Effector memory CD4-positive, alpha-beta T cell (primary cell): Measurements from ENCODE around the gene CSE1L.
A peak's percentile ranks its signal among the peaks of the same experiment; 100 is the strongest.
"Not testable (repeated sequence)": the region's sequence is repeated elsewhere in the genome, so short reads cannot be mapped to it uniquely, and the experiment has no call there.

Experiments used
- DNase-seq, 3 donors: peaks; one replicate each; pipeline ENCODE4 v3.0.0-alpha.2; 2020
- H3K27ac ChIP-seq: 2 replicates; pipeline ENCODE4 v1.7.0; 2013; ENCODE audit warnings: mild to moderate bottlenecking, low read length, moderate library complexity; ENCODE audit not compliant: insufficient read depth, poor library complexity, severe bottlenecking
- H3K27me3 ChIP-seq: replicated peaks from 2 replicates; pipeline ENCODE4 v1.7.0; 2013; ENCODE audit warnings: mild to moderate bottlenecking, low read length; ENCODE audit not compliant: insufficient read depth, control insufficient read depth, poor library complexity, severe bottlenecking
- H3K36me3 ChIP-seq: 2 replicates; pipeline ENCODE4 v1.7.0; 2013; ENCODE audit warnings: mild to moderate bottlenecking, low read length, moderate library complexity; ENCODE audit not compliant: control insufficient read depth, insufficient read depth
- H3K4me1 ChIP-seq: 2 replicates; pipeline ENCODE4 v1.7.0; 2013; ENCODE audit warnings: low read length, mild to moderate bottlenecking; ENCODE audit not compliant: control insufficient read depth, insufficient read depth, poor library complexity, severe bottlenecking
- H3K4me3 ChIP-seq: 2 replicates; pipeline ENCODE4 v1.7.0; 2013; ENCODE audit warnings: low read length, low read depth, mild to moderate bottlenecking; ENCODE audit not compliant: insufficient read depth, poor library complexity, severe bottlenecking
- H3K9me3 ChIP-seq: 2 replicates; pipeline ENCODE4 v1.7.0; 2013; ENCODE audit warnings: mild to moderate bottlenecking, low read length, moderate library complexity; ENCODE audit not compliant: control insufficient read depth

CSE1L gene

GRCh38 chr20:49103019-49103418 lies 56.9 kb downstream of the CSE1L start:
- no peak for DNase-seq
- H3K4me1 ChIP-seq = no peaks in the 10 kb centered on the region
- H3K4me3 ChIP-seq = no peak overlapping the region
- peaks cover 15% of the 10 kb centered on the region for H3K36me3 ChIP-seq
- H3K27ac ChIP-seq = no peak overlapping the region
- H3K27me3 ChIP-seq = no peaks in the 10 kb centered on the region
- no peaks in the 10 kb centered on the region for H3K9me3 ChIP-seq

GRCh38 chr20:49103647-49104364 lies 57.7 kb downstream of the CSE1L start:
- peaks cover 15% of the 10 kb centered on the region for H3K36me3 ChIP-seq
- H3K27me3 ChIP-seq = no peaks in the 10 kb centered on the region
- H3K27ac ChIP-seq = no peak overlapping the region
- DNase-seq = no peak
- no peaks in the 10 kb centered on the region for H3K9me3 ChIP-seq
- H3K4me1 ChIP-seq = no peaks in the 10 kb centered on the region
- no peak overlapping the region for H3K4me3 ChIP-seq

DNA sequence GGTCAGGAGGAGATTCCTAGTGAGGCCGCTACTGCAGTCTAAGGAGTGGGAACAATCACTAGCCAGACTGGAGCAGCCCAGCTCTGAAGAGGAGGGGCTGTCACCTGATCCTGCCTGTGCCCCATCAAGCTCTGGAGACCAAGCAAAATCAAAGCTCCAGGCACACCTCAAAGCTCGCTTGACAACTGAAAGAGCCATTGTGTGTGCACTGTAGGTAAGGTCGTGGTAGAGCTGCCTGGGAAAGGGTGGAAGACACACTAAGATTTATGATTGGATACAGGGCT lies 58.2 kb downstream of the CSE1L start:
- Histone ChIP-seq H3K27me3 (no peaks in the 10 kb centered on the region), H3K4me1 (no peaks in the 10 kb centered on the region), H3K27ac (no peak overlapping the region), H3K9me3 (no peaks in the 10 kb centered on the region), H3K36me3 (peaks cover 15% of the 10 kb centered on the region), H3K4me3 (no peak overlapping the region)
- DNase-seq = no peak

GRCh38 chr20:49104979-49105547 lies 59.0 kb downstream of the CSE1L start:
- not testable (repeated sequence) for H3K9me3 ChIP-seq, DNase-seq, H3K4me3 ChIP-seq, H3K27me3 ChIP-seq, H3K27ac ChIP-seq, H3K4me1 ChIP-seq
- peaks cover 15% of the 10 kb centered on the region for H3K36me3 ChIP-seq

DNA sequence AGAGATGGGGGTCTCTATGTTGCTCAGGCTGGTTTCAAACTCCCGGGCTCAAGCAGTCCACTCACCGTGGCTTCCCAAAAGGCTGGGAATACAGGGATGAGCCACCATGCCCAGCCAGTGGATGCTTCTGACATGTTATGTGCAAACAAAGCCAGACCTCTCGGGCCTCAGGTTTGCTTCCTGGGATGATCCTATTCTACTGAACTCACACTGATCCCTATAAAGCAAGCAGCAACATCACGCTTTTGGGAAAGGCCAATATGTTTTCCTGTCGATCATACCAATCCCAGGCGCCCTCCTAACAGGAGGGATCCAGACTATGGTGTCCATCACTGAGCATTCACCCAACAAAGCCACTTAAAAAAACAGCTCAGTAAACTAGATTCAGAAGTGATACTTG lies 60.2 kb downstream of the CSE1L start:
- Histone ChIP-seq H3K4me3 (no peak overlapping the region), H3K9me3 (no peaks in the 10 kb centered on the region), H3K27me3 (no peaks in the 10 kb centered on the region), H3K4me1 (no peaks in the 10 kb centered on the region), H3K36me3 (peaks cover 12% of the 10 kb centered on the region), H3K27ac (no peak overlapping the region)
- no peak for DNase-seq

DNA sequence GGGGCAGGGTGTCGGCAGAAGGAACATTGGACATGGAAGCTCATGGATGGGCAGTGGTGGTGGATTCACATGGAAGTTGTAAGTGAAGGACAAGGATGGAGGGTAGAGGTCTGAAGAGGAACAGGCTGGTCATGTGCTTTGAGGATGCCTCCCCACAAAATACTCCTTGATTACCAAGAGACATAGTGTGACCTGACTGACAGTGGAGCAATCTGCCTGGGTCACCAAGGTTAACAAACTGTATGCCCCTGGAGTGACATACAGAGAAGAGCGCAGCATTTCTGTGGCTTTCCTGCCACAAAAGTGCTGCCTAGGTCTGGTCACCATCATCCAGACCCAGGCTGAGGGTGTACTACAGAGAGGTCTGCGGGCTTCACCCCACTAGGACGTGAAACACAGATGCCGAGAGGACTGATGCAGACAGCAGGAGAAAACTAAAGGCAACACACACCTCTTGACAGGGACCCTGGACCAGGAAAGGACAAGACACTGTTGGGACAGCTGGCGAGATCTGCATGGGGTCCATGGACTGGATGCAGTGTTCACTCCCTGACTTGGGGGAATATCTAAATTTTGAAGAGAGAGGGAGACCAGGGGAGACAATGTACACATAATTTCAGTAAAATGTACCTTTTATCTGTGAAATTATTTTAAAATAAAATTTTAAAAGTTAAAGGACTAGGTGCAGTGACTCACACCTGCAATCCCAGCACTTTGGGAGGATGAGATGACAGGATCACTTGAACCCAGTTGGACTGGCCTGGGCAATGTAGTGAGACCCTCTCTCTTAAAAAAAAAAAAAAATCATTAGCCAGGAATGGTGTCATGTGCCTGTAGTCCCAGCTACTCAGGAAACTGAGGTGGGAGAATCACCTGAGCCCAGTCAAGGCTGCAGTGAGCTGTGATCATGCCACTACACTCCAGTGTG lies 64.9 kb downstream of the CSE1L start:
- no peaks in the 10 kb centered on the region for H3K9me3 ChIP-seq
- H3K4me3 ChIP-seq = no peak overlapping the region
- peaks cover 28% of the 10 kb centered on the region for H3K36me3 ChIP-seq
- H3K27ac ChIP-seq = peak overlapping the region; percentile 18
- no peaks in the 10 kb centered on the region for H3K4me1 ChIP-seq
- no peaks in the 10 kb centered on the region for H3K27me3 ChIP-seq
- no peak for DNase-seq

GRCh38 chr20:49112596-49113274 lies 66.6 kb downstream of the CSE1L start:
- H3K27ac ChIP-seq = no peak overlapping the region
- DNase-seq = no peak

DNA sequence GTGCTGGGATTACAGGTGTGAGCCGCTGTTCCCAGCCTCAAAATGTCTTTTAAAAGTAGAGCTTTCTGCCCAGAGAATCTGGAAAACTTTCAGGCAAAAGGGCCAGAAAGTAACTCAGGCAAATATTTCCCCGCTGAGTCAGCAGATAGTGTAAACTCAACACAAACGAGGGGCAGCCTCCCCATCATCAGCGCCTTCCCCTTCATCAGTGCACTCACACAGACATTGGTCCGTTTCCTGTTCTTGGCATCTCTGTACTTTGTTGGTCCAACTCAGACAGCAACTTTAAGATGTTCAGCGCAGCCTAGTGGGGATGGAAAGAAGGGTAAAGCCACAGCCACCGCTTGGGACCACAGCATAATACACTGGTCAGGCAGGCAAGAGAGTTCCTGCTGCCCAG lies 69.5 kb downstream of the CSE1L start:
- H3K9me3 ChIP-seq = no peaks in the 10 kb centered on the region
- H3K4me3 ChIP-seq = no peak overlapping the region

More at GRCh38 chr20:49112596-49113274, 66.6 kb downstream of the CSE1L start:
- Histone ChIP-seq H3K36me3 (peaks cover 45% of the 10 kb centered on the region), H3K27me3 (no peaks in the 10 kb centered on the region), H3K9me3 (no peaks in the 10 kb centered on the region), H3K4me3 (no peak overlapping the region), H3K4me1 (no peaks in the 10 kb centered on the region)

DNA sequence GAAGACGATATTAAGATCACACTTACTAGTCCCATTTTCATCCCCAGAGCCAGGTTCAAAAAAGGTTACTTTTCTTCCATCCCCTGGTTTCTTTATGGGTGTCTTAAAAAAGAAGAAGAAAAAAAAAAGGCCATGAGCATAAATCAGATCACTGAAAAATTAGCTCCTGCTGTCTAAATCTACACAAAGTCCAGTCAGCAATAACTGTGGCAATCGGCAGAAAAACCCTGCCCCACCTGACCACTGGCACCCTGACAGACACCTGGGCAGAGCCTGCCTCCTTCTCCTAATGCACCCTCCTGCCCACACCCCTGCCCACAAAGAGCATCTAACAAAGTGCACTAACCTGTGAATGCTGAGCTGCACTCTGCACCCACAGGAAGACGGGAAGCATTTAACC lies 72.2 kb downstream of the CSE1L start:
- no peak for DNase-seq
- Histone ChIP-seq H3K27ac (no peak overlapping the region), H3K4me1 (no peaks in the 10 kb centered on the region), H3K27me3 (no peaks in the 10 kb centered on the region), H3K9me3 (no peaks in the 10 kb centered on the region), H3K36me3 (peaks cover 70% of the 10 kb centered on the region), H3K4me3 (no peak overlapping the region)

More for the DNA sequence above, 69.5 kb downstream of the CSE1L start:
- Histone ChIP-seq H3K27ac (no peak overlapping the region), H3K4me1 (no peaks in the 10 kb centered on the region), H3K27me3 (no peaks in the 10 kb centered on the region), H3K36me3 (peaks cover 67% of the 10 kb centered on the region)
- DNase-seq = no peak
